GM21526 (cell line): ENCODE data around the gene RSPH3.
"Not testable (repeated sequence)": the region's sequence is repeated elsewhere in the genome, so short reads cannot be mapped to it uniquely, and the experiment has no call there.

Experiments used
- ATAC-seq: cut with Tn5 transposase; IDR thresholded peaks from one replicate; pipeline ENCODE4 v1.9.1; 2021; ENCODE audit warnings: moderate library complexity; ENCODE audit not compliant: unreplicated experiment, low FRiP score

The RSPH3 gene

DNA sequence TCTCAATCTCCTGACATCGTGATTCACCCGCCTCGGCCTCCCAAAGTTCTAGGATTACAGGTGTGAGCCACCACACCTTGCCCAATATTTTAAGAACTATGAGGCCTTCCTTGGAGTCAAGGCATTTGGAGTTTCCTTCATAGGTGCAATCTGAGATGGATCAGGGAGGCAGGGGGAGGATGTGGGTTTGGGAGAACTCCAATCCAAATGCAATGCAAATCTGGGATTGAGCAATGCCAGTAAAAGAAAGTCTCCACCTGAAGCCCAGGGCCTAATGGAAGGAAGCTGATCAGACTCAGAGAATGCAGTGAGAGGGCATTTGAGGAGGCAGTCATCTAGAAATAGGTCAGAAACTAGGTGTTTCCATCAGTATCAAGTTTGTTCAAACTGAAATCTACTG, 21.2 kb downstream of the RSPH3 start:
- no peak for ATAC-seq

DNA sequence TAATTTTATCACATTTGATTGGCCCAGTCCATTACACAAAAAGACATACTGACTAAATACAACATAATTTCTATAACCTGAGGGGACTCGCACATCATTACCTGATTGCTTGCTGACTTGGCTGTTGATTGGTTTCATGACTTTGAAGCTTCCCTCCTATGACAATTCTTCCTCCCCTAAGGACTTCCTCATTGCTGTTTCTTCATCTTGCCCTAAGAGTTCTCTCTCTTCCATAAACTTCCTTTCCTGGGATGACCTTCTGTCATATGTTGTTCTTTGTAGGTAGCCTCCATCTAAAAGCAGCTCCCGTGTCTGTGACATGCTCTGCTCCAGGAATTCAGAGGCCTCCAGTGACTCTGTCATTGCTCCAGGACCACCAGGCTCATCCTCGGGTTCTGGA, 22.6 kb downstream of the RSPH3 start:
- ATAC-seq: no peak

- no peak for ATAC-seq
These were observed 27.5 kb downstream of the RSPH3 start for GRCh38 chr6:158972241-158973233.

DNA sequence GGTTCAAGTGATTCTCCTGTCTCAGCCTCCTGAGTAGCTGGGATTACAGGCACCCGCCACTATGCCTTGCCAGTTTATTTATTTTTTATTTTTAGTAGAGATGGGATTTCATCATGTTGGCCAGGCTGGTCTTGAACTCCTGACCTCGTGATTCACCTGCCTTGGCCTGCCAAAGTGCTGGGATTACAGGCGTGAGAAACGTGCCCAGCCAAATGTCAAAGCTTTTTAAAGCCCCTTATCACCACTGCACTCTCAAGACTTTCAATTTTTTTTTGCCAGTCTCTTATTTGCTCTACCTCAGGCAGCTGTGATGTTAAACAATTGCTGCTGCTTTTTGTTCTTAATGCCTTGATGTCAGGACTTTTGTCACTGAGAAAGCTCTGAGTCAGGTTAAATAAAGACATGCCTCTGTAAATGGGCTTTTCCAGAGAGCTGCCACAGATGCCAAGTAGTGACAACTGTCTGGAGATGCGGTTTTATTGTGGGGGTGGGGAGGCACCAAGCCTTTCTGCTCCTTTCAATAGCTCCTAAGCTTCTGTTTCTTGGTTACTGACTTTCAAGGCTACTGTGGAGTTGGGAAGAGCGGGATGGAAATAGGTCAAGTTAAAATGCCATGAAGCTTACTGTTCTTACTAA, 29.2 kb downstream of the RSPH3 start:
- ATAC-seq: no peak

DNA sequence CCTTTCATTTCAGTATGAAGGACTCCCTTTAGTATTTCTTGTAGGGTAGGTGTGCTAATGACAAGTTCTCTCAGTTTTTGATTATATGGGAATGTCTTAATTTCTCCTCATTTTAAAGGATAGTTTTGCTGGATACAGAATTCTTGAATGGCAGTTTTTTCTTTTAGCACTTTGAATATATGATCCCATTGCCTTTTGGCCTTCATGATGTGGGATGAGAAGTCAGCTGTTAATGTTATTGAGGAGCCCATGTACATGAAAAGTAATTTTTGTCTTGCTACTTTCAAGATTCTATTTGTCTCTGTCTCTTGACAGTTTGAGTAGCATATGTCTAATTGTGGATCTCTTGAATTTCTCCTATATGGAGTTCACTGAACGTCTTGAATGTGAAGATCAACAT, 30.9 kb downstream of the RSPH3 start:
- no peak for ATAC-seq

- ATAC-seq: no peak
These were observed 36.8 kb downstream of the RSPH3 start for GRCh38 chr6:158963020-158963808.

DNA sequence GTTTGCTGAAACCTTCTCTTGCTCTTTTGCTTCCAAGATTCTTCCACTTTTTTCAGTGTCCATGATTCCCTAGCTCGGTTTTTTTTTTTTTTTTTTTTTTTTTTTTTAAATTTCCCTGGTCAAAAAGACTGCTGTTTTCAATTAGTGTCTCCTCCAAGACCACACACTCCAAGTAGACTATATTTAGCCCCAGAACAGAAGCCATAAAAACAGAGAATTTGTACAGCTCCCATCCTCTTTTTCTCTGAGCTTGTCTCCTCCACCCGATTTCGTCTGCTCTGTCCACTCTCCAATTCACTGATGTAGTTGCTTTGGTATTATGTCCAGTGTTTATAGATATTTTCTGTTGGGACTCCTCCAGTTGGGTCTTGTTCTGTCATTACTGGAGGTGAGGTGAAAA, 37.6 kb downstream of the RSPH3 start:
- ATAC-seq: no peak

DNA sequence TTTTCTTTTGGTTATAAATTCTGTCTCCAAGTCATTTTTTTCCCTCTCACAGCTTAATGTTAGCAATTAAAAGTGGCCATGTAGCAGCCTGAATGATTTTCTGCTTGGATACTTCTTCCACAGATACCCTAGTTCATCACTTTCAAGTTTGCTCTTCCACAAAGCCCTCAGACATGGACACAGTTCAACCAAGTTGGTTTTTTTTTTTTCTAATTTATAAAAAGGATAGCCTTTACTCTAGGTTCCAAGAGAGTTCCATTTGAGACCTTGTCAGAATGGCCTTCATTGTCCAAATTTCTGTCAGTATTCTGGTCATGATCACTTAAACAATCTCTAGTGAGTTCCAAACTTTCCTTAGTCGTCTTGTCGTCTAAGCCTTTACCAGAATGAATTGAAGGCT, 40.0 kb downstream of the RSPH3 start:
- no peak for ATAC-seq

- ATAC-seq: no peak
These were observed 40.5 kb downstream of the RSPH3 start for GRCh38 chr6:158959552-158959951.

DNA sequence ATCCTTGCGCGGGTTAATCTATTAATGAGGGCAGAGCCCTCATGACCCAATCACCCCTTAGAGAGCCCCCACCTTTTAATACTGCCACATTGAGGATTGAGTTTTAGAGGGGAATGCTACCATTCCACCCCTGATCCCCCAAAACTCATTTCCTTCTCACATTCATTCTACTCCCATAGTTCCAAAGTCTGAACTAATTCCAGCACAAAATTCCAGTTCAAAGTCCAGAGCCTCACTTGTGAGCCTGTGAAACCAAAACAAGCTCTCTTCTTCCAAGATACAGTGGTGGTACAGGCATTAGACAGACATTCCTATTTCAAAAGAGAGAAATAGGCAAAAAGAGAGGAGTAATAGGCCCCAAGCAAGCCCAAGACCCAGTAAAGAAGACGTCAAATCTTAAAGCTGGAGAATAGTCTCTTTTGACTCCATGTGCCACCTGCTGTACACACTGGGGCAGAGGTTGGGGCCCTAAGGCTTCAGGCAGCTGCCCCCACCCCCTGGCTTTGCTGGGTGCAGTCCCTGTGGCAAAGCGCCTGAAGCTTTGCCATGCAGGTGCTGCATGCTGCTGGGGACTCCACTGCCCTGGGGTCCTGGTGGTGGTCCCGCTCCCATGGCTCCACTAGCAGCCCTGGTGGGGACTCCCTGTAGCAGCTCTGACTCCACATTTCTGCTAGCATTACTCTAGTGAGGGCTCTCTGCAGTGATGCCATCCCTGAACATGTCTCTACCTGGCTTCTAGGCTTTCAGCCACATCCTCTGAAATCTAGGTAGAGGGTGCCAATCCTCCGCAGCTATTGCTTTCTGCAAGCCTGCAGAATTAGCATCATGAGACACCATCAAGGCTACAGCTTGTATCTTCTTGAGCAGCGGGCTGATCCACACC, 41.3 kb downstream of the RSPH3 start:
- ATAC-seq: no peak

DNA sequence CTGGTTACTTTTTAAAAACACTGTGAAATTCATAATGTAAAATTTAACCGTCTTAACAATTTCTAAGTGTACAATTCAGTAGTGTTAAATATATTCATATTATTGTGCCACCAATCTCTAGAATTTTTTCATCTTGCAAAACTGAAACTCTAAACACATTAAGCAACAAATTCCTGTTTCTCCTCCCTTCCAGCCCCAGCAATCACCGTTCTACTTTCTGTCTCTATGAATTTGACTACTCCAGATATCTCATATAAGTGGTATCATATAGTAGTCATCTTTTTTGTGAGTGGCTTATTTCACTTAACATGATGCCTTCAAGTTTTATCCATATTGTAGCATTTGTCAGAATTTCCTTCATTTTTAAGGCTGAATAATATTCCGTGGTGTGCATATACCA, 44.7 kb downstream of the RSPH3 start:
- ATAC-seq: no peak

DNA sequence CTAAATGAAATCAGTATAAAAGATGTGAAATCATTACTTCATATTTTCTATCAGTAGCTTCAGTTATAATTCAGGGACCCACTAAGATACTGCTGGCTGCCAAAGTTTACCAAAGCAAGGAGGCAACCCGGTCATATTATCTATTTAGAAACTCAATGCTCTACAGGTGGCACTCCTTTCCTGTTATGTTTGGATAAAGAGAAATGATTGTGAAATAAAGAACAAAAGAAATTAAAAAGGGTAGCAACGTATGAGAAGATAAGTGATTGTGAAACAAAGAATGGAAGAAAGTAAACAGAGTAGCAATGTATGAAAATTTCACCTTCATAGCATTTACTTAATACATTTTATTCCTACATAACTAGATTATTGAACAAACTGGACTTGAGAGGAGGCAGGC, 45.2 kb downstream of the RSPH3 start:
- no peak for ATAC-seq

GRCh38 chr6:158952011-158952410, 48.0 kb downstream of the RSPH3 start:
- not testable (repeated sequence) for ATAC-seq

DNA sequence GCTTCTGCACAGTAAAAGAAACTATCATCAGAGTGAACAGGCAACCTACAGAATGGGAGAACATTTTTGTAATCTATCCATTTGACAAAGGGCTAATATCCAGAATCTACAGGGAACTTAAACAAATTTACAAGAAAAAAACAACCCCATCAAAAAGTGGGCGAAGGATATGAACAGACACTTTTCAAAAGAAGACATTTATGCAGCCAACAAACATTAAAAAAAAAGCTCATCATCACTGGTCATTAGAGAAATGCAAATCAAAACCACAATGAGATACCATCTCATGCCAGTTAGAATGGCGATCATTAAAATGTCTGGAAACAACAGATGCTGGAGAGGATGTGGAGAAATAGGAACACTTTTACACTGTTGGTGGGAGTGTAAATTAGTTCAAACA, 48.4 kb downstream of the RSPH3 start:
- ATAC-seq: not testable (repeated sequence)

GRCh38 chr6:158947284-158947683, 52.7 kb downstream of the RSPH3 start:
- no peak for ATAC-seq

- ATAC-seq: no peak
These were observed 56.5 kb downstream of the RSPH3 start for GRCh38 chr6:158943380-158944032.

DNA sequence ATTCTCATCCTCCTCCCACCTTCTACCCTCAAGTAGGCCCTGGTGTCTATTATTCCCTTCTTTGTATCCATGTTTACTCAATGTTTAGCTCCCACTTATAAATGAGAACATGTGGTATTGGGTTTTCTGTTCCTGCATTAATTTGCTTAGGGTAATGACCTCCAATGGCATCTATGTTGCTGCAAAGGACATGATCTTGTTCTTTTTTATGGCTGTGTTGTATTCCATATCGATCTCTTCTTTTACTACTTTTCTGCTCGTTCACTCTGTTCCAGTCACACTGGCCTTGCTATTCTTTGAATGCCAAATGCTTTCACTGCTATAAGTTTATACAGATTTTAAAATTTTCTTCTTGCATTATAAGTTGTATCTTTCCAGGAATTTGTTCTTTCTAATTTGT, 57.7 kb downstream of the RSPH3 start:
- no peak for ATAC-seq

DNA sequence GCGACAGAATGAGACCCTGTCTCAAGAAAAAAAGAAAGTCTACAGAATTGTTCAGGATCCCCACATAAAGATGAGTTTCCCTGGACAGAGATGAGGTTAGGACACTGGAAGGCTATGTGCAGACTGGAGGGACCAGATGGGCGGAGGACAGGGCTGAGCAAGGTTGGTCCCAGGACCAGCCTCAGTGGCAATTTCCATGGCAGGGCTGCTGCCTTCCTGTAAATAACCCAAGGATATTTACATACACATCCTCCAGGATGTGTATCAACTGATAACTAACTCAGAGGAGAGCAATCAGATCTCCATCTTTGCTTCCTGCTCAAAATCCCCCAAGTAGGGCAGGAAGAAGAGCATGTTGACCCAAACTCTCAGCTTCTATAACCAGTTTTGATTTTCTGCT, 58.8 kb downstream of the RSPH3 start:
- ATAC-seq: no peak

- no peak for ATAC-seq
These were observed 60.5 kb downstream of the RSPH3 start for GRCh38 chr6:158939255-158940159.
